ENCODE results near the gene RIPPLY3.

DNA sequence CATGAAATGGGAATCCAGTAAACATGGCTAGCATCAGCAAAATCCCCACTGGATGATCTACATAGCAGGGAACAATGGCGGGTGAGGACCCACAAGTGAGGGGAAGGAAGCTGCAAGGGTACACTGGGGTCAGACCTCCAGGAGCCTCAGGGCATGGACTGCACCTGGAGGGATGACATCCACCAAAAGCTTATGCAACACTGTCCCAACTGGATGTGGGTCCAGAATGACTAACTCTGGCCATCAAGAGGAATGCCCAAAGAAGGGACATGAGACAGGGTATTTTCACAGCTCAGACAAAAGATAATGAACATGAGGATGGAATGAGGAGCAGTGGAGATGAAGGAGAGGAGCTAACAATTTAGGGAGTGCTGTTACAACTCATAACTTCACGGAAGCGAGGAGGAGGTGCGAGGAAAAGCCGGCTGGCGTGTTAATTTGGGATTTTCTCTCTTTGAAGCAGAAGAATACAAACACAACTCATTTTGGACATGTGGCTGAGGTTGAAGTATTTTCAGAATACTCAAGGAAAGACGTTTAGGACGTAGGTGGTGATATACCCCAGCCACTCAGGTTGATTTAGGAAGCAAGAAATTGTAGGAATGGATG lies 45.7 kb upstream of the RIPPLY3 start:
- TF ChIP-seq, protein P1, sequence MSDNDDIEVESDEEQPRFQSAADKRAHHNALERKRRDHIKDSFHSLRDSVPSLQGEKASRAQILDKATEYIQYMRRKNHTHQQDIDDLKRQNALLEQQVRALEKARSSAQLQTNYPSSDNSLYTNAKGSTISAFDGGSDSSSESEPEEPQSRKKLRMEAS (IDR thresholded peaks at IDR 0.05; ENCODE audit: insufficient read depth, insufficient read length), result no peak
- TF ChIP-seq, protein P2, sequence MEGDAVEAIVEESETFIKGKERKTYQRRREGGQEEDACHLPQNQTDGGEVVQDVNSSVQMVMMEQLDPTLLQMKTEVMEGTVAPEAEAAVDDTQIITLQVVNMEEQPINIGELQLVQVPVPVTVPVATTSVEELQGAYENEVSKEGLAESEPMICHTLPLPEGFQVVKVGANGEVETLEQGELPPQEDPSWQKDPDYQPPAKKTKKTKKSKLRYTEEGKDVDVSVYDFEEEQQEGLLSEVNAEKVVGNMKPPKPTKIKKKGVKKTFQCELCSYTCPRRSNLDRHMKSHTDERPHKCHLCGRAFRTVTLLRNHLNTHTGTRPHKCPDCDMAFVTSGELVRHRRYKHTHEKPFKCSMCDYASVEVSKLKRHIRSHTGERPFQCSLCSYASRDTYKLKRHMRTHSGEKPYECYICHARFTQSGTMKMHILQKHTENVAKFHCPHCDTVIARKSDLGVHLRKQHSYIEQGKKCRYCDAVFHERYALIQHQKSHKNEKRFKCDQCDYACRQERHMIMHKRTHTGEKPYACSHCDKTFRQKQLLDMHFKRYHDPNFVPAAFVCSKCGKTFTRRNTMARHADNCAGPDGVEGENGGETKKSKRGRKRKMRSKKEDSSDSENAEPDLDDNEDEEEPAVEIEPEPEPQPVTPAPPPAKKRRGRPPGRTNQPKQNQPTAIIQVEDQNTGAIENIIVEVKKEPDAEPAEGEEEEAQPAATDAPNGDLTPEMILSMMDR (IDR thresholded peaks at IDR 0.05; ENCODE audit: extremely low read depth in 1 of 2, insufficient read depth in 1 of 2, low read depth in 1 of 2, low read length in 2 of 2), result no peak
- TF ChIP-seq POLR2AphosphoS5 (IDR thresholded peaks at IDR 0.05; ENCODE audit: insufficient read depth, low read depth, low read length) (no peak), POLR2A (IDR thresholded peaks at IDR 0.05; ENCODE audit: low read depth, low read length) (no peak), EZH2 (IDR thresholded peaks at IDR 0.05; ENCODE audit: borderline replicate concordance, low read depth, low read length, severe bottlenecking) (no peak)
